Esophagus squamous epithelium (tissue), 5 donors: ENCODE results near the gene ATP8B1. TPM values are rescaled to one million over a fixed set of nuclear protein-coding genes. Genes with fewer than 3 reads are reported as not detected.
A peak's percentile ranks its signal among the peaks of the same experiment; 100 is the strongest.

ENCODE experiments used
- DNase-seq: peaks from one replicate; lab custom pipeline; 2025; lab: John Stamatoyannopoulos, UW
- H3K27ac ChIP-seq, 4 donors: fragments of 200-600 bp; sonication (generic); one replicate each; pipeline ENCODE4 v1.5.1; 2016 to 2019; ENCODE audit warnings: mild to moderate bottlenecking in 1 of 4
- H3K27me3 ChIP-seq, 4 donors: fragments of 200-600 bp; sonication (generic); 1 replicate in 3 of 4; 2 replicates in 1 of 4; pipeline versions ENCODE4 v1.5.1 to v1.6.0; 2017 to 2021; ENCODE audit warnings: antibody characterized with exemption in 1 of 4
- H3K36me3 ChIP-seq, 3 donors: fragments of 200-600 bp; sonication (generic); one replicate each; pipeline ENCODE4 v1.5.1; 2016 to 2019
- H3K4me1 ChIP-seq, 3 donors: fragments of 200-600 bp; sonication (generic); one replicate each; pipeline ENCODE4 v1.5.1; 2017 to 2019
- H3K4me3 ChIP-seq, 4 donors: fragments of 200-600 bp; sonication (generic); 1 replicate in 3 of 4; 2 replicates in 1 of 4; pipeline ENCODE4 v1.5.1; 2016 to 2019; ENCODE audit warnings: mild to moderate bottlenecking in 2 of 4, moderate library complexity in 1 of 4
- H3K9me3 ChIP-seq, 3 donors: fragments of 200-600 bp; sonication (generic); one replicate each; pipeline ENCODE4 v1.5.1; 2016 to 2019
- POLR2A ChIP-seq, 4 donors: fragments of 450-650 bp; IDR thresholded peaks; one replicate each; pipeline ENCODE4 v1.6.1; 2017; ENCODE audit warnings: antibody characterized with exemption in 4 of 4, mild to moderate bottlenecking in 4 of 4, moderate library complexity in 3 of 4
- WGBS, 2 donors: methylation state at CpG; one replicate each; pipeline ENCODE4 v1.1.5; 2018; 5-methylcytosine and 5-hydroxymethylcytosine counted together
- intact Hi-C: fragments of 100-400 bp; cut with DNase I; formaldehyde crosslinking; loops from one replicate; pipeline ENCODE4 v1.15.0; 2022
- total RNA-seq, 4 donors: library from RNA; depleted of rRNA; stranded (reverse); fragments of >200 nt; gene quantifications; one replicate each; pipeline ENCODE4 v1.1.0, GENCODE V29; 2016
- TF ChIP-seq, protein P1 (sequence below), 6 experiments: fragments of 450-650 bp in 4 of 6; fragments of 200-600 bp in 2 of 6; sonication (generic) in 2 of 6; IDR thresholded peaks; one replicate each; pipeline ENCODE4 v1.5.1; 2016 to 2019; ENCODE audit warnings: antibody characterized with exemption in 6 of 6, mild to moderate bottlenecking in 4 of 6, moderate library complexity in 4 of 6
- donor health status: DM: yes; HTN: yes; CAD: no.

Gene ATP8B1
- total RNA-seq, 4 donors from 2014 or later: 20.2 to 39.1 (median 35.6) TPM

GRCh38 chr18:57776354-57776753 lies 26.8 kb downstream of the ATP8B1 start:
- 29 to 51% methylated on average over 3 of the region's 3 CpGs for WGBS, 2 donors
- intact Hi-C loops: no loop called here
- H3K27ac ChIP-seq: peak overlapping the region; percentile 81 to 91 (median 89)

DNA sequence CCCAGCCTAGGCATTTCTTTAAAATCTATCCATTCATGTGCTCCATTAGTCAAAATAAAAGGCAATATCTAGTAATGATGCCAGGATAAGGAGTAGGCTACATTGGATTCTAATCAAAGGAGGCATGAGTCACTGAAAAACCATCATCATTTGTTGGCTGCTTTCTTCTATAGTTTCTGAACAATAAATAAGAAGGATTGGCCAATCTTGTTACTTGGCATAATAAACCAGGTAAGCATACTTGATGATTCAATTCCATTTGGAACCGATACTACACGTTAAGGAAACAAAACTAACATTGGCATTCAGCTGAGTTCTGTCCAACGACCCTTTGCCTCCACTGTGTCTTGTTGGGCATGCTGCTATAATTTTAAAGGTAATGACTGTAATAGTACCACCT lies 27.2 kb downstream of the ATP8B1 start:
- 41 to 42% methylated on average over 3 of the region's 3 CpGs for WGBS, 2 donors
- no peaks in the 10 kb centered on the region for H3K36me3 ChIP-seq
- intact Hi-C loops: no loop called here
- peak overlapping the region; percentile 81 to 91 (median 89) for H3K27ac ChIP-seq
- H3K27me3 ChIP-seq: no peaks in the 10 kb centered on the region
- no peak overlapping the region for H3K4me3 ChIP-seq
- no peaks in the 10 kb centered on the region for H3K9me3 ChIP-seq
- no peak for TF ChIP-seq POLR2A (IDR thresholded peaks at IDR 0.05)
- TF ChIP-seq, protein P1, sequence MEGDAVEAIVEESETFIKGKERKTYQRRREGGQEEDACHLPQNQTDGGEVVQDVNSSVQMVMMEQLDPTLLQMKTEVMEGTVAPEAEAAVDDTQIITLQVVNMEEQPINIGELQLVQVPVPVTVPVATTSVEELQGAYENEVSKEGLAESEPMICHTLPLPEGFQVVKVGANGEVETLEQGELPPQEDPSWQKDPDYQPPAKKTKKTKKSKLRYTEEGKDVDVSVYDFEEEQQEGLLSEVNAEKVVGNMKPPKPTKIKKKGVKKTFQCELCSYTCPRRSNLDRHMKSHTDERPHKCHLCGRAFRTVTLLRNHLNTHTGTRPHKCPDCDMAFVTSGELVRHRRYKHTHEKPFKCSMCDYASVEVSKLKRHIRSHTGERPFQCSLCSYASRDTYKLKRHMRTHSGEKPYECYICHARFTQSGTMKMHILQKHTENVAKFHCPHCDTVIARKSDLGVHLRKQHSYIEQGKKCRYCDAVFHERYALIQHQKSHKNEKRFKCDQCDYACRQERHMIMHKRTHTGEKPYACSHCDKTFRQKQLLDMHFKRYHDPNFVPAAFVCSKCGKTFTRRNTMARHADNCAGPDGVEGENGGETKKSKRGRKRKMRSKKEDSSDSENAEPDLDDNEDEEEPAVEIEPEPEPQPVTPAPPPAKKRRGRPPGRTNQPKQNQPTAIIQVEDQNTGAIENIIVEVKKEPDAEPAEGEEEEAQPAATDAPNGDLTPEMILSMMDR (IDR thresholded peaks at IDR 0.05): no peak
- no peak for DNase-seq
- H3K4me1 ChIP-seq: peaks cover 34 to 100% (median 63%) of the 10 kb centered on the region in 3 donors

More at GRCh38 chr18:57776354-57776753, 26.8 kb downstream of the ATP8B1 start:
- Histone ChIP-seq H3K4me1 (peaks cover 33 to 100% (median 60%) of the 10 kb centered on the region in 3 donors), H3K4me3 (no peak overlapping the region), H3K27me3 (no peaks in the 10 kb centered on the region), H3K36me3 (no peaks in the 10 kb centered on the region), H3K9me3 (no peaks in the 10 kb centered on the region)
- TF ChIP-seq, protein P1 (IDR thresholded peaks at IDR 0.05): no peak
- TF ChIP-seq POLR2A (IDR thresholded peaks at IDR 0.05): no peak
- no peak for DNase-seq

DNA sequence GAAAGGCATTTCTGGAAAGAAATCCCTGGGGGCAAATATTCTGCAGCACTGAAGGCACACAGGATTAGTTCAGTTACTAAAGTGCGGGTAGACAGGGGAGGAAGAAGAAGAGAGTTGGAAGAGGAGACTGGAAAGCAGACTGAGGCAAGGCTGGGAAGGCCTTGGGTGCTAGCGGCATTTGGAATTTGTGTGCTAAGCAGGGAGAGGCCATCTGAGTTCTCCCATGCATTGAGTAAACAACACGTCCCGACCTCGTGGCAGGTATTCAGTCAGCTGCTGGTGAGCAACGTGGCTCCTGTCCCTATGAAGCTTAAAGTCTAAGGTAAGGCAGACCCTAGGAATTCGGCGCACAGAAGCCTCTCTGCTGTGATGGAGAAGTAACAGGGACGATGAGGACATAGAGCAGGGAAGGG lies 30.7 kb downstream of the ATP8B1 start:
- no peak overlapping the region for H3K4me3 ChIP-seq
- H3K4me1 ChIP-seq: peaks cover 37 to 99% (median 72%) of the 10 kb centered on the region in 3 donors
- no peak for DNase-seq
- intact Hi-C loops: no loop called here
- no peaks in the 10 kb centered on the region for H3K27me3 ChIP-seq
- H3K9me3 ChIP-seq: no peaks in the 10 kb centered on the region
- no peaks in the 10 kb centered on the region for H3K36me3 ChIP-seq
- TF ChIP-seq POLR2A (IDR thresholded peaks at IDR 0.05): no peak
- TF ChIP-seq, protein P1 (IDR thresholded peaks at IDR 0.05): no peak
- WGBS, 2 donors: 48 to 51% methylated on average over 9 of the region's 9 CpGs
- H3K27ac ChIP-seq: peak overlapping the region; percentile 84 to 92 (median 88)

DNA sequence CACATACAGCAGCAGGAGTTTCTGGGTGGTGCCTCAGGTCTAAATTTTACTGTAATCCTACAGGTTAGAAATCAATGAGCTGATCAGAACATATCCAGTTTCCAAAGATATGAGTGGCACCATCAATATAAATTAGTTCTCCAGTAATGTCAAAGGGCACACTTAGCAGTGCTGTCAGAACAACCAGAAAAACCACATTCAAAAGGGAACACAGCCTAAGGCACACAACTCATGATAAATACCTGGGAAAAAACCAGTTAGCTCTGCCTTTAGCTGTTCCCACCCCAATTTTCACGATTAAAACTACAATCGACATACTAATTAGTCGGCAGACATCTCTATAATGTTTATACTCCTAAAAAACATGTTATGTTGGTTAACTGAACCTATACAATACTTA lies 31.5 kb downstream of the ATP8B1 start:
- Histone ChIP-seq H3K36me3 (no peaks in the 10 kb centered on the region), H3K4me1 (peaks cover 32 to 99% (median 70%) of the 10 kb centered on the region in 3 donors), H3K27ac (peak overlapping the region; percentile 84 to 92 (median 88)), H3K4me3 (no peak overlapping the region), H3K9me3 (no peaks in the 10 kb centered on the region), H3K27me3 (no peaks in the 10 kb centered on the region)
- TF ChIP-seq, protein P1 (IDR thresholded peaks at IDR 0.05): no peak
- no peak for TF ChIP-seq POLR2A (IDR thresholded peaks at IDR 0.05)
- intact Hi-C loops: no loop called here
- WGBS, 2 donors: 34 to 58% methylated on average over 3 of the region's 3 CpGs
- no peak for DNase-seq

GRCh38 chr18:57771193-57771592 lies 31.9 kb downstream of the ATP8B1 start:
- H3K36me3 ChIP-seq: no peaks in the 10 kb centered on the region
- no peak for DNase-seq
- peaks cover 28 to 99% (median 68%) of the 10 kb centered on the region in 3 donors for H3K4me1 ChIP-seq
- peak overlapping the region; percentile 84 to 92 (median 88) for H3K27ac ChIP-seq
- H3K27me3 ChIP-seq: no peaks in the 10 kb centered on the region
- TF ChIP-seq POLR2A (IDR thresholded peaks at IDR 0.05): no peak
- TF ChIP-seq, protein P1 (IDR thresholded peaks at IDR 0.05): no peak
- H3K4me3 ChIP-seq: no peak overlapping the region
- intact Hi-C loops: no loop called here
- 12 to 22% methylated on average over 3 of the region's 3 CpGs for WGBS, 2 donors
- H3K9me3 ChIP-seq: no peaks in the 10 kb centered on the region
